Stimulated activated CD4-positive, alpha-beta T cell treated with anti-CD3 and anti-CD28 coated beads, Interleukin-2, amount 100 ng/mL, for 48 hours (primary cell): ENCODE data around the gene FAM161A.
"Not testable (repeated sequence)": the region's sequence is repeated elsewhere in the genome, so short reads cannot be mapped to it uniquely, and the experiment has no call there.

ENCODE experiments used
- DNase-seq, 2 donors: peaks; one replicate each; pipeline ENCODE4 v3.0.0-alpha.2; 2020

Gene FAM161A

GRCh38 chr2:61853847-61854563 is at the start of gene FAM161A:
TSS of gene FAM161A (minus strand) at chr2:61854060. CDS start at chr2:61854041, 19 bp downstream.
- peak; percentile 62 to 70 for DNase-seq

- no peak for DNase-seq
These were observed 46.4 kb upstream of the FAM161A start for GRCh38 chr2:61900281-61900680.

- DNase-seq = no peak
These were observed 45.0 kb upstream of the FAM161A start for GRCh38 chr2:61898810-61899209.

- peak; percentile 90 to 92 for DNase-seq
These were observed 34.6 kb upstream of the FAM161A start, which contains the start of gene CCT4 for GRCh38 chr2:61888267-61889055. TSS of gene CCT4 (minus strand) at chr2:61888656. CDS start at chr2:61888507, 149 bp downstream.

- DNase-seq = peak in 1 of 2 donors; percentile 12
These were observed 33.9 kb upstream of the FAM161A start for GRCh38 chr2:61887717-61888266.

- no peak for DNase-seq
These were observed 32.2 kb upstream of the FAM161A start for GRCh38 chr2:61885896-61886603.

- no peak for DNase-seq
These were observed 29.0 kb upstream of the FAM161A start for GRCh38 chr2:61882850-61883249.

- not testable (repeated sequence) for DNase-seq
These were observed 25.5 kb upstream of the FAM161A start for GRCh38 chr2:61879351-61879750.

- DNase-seq = no peak
These were observed 24.9 kb upstream of the FAM161A start for GRCh38 chr2:61878761-61879160.

- no peak for DNase-seq
These were observed 23.8 kb upstream of the FAM161A start for GRCh38 chr2:61877571-61878245.

- DNase-seq = no peak
These were observed 22.5 kb upstream of the FAM161A start for GRCh38 chr2:61876400-61876799.

GRCh38 chr2:61866482-61867089 is 12.7 kb upstream of the FAM161A start:
- DNase-seq = not testable (repeated sequence)

GRCh38 chr2:61862085-61862484 is 8.2 kb upstream of the FAM161A start:
- DNase-seq = no peak

GRCh38 chr2:61857224-61857623 is 3.4 kb upstream of the FAM161A start:
- DNase-seq = no peak

- DNase-seq = no peak
These were observed 1.4 kb upstream of the FAM161A start for GRCh38 chr2:61855318-61855613.

- peak; percentile 73 to 75 for DNase-seq
These were observed 881 bp upstream of the FAM161A start for GRCh38 chr2:61854564-61855317.

GRCh38 chr2:61853086-61853846 is 594 bp downstream of the FAM161A start:
- no peak for DNase-seq

- DNase-seq = not testable (repeated sequence)
These were observed 2.6 kb downstream of the FAM161A start for GRCh38 chr2:61851270-61851669.

- no peak for DNase-seq
These were observed 8.5 kb downstream of the FAM161A start for GRCh38 chr2:61845320-61845719.

- DNase-seq = no peak
These were observed 12.6 kb downstream of the FAM161A start for GRCh38 chr2:61841286-61841685.

- no peak for DNase-seq
These were observed 19.0 kb downstream of the FAM161A start for GRCh38 chr2:61834893-61835292.
